AG04450 (cell line): ENCODE data around the gene SHTN1. TPM values are rescaled to one million over a fixed set of nuclear protein-coding genes. Genes with fewer than 3 reads are reported as not detected.

Source experiments
- CTCF ChIA-PET: fragments of 300-600, 350-600 bp; formaldehyde crosslinking; extraction: SDS; loops from one replicate; lab custom pipeline; 2022; ENCODE audit warnings: antibody characterized with exemption, inconsistent platforms; lab: Charles Lee
- POLR2A ChIA-PET: fragments of 350-600 bp; formaldehyde crosslinking; extraction: SDS; loops from one replicate; lab custom pipeline; 2021; ENCODE audit warnings: antibody characterized with exemption, inconsistent platforms; lab: Yijun Ruan, JAX
- DNase-seq: peaks from one replicate; pipeline ENCODE4 v3.0.0-alpha.2; 2011; ENCODE audit warnings: low read depth, low spot score
- H3K27ac ChIP-seq: one replicate; pipeline ENCODE4 v1.5.1; 2012; ENCODE audit warnings: low read depth, low read length, control low read depth
- H3K27me3 ChIP-seq: one replicate; pipeline ENCODE4 v1.6.0; 2012; ENCODE audit warnings: low read length; ENCODE audit not compliant: control insufficient read depth, insufficient read depth
- H3K4me3 ChIP-seq: 2 replicates; pipeline ENCODE4 v1.5.1; 2011; ENCODE audit warnings: mild to moderate bottlenecking, low read depth, low read length, control low read depth
- H3K9me3 ChIP-seq: 2 replicates; pipeline ENCODE4 v1.5.1; 2012; ENCODE audit warnings: low read length; ENCODE audit not compliant: control insufficient read depth, insufficient read depth
- polyA plus RNA-seq: library from polyadenylated mRNA; depleted of rRNA; stranded (reverse); fragments of >200 nt; gene quantifications from 2 replicates; pipeline ENCODE4 v1.2.3, GENCODE V29; 2011
- TF ChIP-seq, protein P1 (sequence below): IDR thresholded peaks from 2 replicates; pipeline ENCODE4 v1.5.1; 2011; ENCODE audit warnings: low read depth, low read length, control low read depth, inconsistent platforms

The SHTN1 gene
- polyA plus RNA-seq, 1 experiment: 9.9 TPM

DNA sequence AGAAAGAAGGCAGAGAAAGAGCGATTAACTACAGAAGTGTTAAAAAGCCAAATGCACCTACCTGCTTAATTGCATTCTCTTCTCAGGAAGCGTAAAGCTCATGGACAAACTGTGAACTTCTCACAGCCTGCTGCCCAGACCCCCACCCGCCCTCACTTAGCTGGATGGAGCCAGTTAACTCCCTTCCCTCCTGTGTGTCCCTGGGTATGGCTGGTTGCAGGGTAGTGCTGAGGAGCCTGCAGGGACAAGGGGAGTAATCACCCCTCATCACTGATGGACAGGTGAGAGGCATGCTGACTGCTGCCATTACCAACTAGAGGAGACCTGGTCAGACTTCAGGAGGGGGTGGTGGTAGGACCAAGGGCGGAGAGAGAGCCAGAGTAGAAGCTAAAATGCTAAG is 118.2 kb downstream of the SHTN1 start:
- POLR2A ChIA-PET: no interaction called here

DNA sequence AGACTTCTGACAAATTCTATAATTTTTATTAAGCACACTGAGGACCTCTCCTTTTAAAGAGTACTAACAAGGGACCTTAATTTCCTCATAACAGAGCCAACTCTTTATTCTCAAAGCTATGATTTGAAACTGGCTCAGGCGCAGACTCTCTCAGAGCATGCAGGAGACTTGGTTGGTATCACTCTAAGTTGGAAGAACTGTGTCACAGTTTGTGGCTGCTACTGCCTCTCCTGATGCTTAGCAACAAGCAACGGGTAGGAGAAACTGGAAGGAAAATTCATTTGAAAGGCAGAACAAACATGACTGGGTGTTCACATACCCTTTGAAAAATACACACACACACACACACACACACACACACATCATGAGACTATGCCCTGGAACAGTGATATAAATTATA is 122.3 kb downstream of the SHTN1 start:
- TF ChIP-seq, protein P1, sequence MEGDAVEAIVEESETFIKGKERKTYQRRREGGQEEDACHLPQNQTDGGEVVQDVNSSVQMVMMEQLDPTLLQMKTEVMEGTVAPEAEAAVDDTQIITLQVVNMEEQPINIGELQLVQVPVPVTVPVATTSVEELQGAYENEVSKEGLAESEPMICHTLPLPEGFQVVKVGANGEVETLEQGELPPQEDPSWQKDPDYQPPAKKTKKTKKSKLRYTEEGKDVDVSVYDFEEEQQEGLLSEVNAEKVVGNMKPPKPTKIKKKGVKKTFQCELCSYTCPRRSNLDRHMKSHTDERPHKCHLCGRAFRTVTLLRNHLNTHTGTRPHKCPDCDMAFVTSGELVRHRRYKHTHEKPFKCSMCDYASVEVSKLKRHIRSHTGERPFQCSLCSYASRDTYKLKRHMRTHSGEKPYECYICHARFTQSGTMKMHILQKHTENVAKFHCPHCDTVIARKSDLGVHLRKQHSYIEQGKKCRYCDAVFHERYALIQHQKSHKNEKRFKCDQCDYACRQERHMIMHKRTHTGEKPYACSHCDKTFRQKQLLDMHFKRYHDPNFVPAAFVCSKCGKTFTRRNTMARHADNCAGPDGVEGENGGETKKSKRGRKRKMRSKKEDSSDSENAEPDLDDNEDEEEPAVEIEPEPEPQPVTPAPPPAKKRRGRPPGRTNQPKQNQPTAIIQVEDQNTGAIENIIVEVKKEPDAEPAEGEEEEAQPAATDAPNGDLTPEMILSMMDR: no peak
- no peak overlapping the region for H3K4me3 ChIP-seq

More for the DNA sequence above, 118.2 kb downstream of the SHTN1 start:
- no peak for DNase-seq
- CTCF ChIA-PET: interaction anchor here (1.0 to 1.2 kb wide), 2 partner anchors 205 to 288 kb away, joined by 3 read pairs; no protein-coding TSS in a partner anchor
- H3K4me3 ChIP-seq: no peak overlapping the region
- no peak overlapping the region for H3K27ac ChIP-seq
- H3K9me3 ChIP-seq: no peaks in the 10 kb centered on the region; the same call in 1 of the 2 replicates
- TF ChIP-seq, protein P1: no peak
- no peaks in the 10 kb centered on the region for H3K27me3 ChIP-seq

DNA sequence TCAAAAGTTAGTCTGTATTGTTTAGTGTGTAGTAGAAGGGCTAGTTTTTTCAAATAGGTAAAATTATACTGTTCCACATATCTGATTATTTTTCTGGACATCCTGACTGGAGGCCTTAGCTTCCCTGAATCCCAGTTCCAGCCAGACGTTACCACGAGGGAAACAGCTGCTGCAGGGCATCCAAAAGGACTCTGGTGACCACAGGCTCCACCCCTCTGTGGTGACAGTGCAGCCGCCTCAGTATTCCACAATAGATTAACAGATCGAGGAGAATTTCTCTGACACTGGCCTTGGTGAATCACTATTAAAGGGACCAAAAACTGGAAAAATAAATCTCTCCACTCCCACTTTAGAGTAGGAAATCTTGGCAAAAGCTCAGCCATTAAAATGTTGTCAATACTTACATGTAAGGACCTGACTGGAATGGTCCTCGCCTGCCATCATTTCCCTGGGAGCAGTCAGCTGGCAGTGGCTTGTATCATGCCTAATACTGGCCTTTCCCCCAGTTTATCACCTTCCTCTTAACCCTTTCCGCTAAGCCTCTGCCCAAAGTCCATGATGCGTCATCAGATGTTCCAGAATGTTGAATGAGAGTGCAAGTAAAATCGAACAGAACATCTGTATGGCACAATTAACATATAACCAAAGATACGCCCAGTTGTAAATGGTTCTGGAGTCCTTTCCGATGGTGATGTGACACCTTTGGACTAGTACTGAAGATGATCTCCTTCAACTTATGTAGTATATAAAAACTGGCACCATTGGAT is 124.1 kb downstream of the SHTN1 start:
- Histone ChIP-seq H3K4me3 (no peak overlapping the region), H3K9me3 (no peaks in the 10 kb centered on the region), H3K27me3 (peaks cover 4% of the 10 kb centered on the region), H3K27ac (no peak overlapping the region)
- DNase-seq: no peak
- TF ChIP-seq, protein P1: no peak
- ChIA-PET CTCF (no interaction called here), POLR2A (no interaction called here)

More for the DNA sequence above, 122.3 kb downstream of the SHTN1 start:
- DNase-seq: no peak
- ChIA-PET CTCF (no interaction called here), POLR2A (no interaction called here)
- Histone ChIP-seq H3K9me3 (no peaks in the 10 kb centered on the region; the same call in 1 of the 2 replicates), H3K27ac (no peak overlapping the region), H3K27me3 (no peaks in the 10 kb centered on the region)

GRCh38 chr10:116879817-116880216 is 125.2 kb downstream of the SHTN1 start:
- POLR2A ChIA-PET: no interaction called here

GRCh38 chr10:116878123-116878522 is 126.9 kb downstream of the SHTN1 start:
- H3K27me3 ChIP-seq: peaks cover 5% of the 10 kb centered on the region
- TF ChIP-seq, protein P1: no peak
- H3K9me3 ChIP-seq: no peaks in the 10 kb centered on the region
- CTCF ChIA-PET: interaction anchor here (0.5 kb wide), 1 partner anchor 22 kb away, joined by 4 read pairs; no protein-coding TSS in a partner anchor
- H3K27ac ChIP-seq: no peak overlapping the region
- H3K4me3 ChIP-seq: no peak overlapping the region
- no peak for DNase-seq
- POLR2A ChIA-PET: no interaction called here

More at GRCh38 chr10:116879817-116880216, 125.2 kb downstream of the SHTN1 start:
- CTCF ChIA-PET: no interaction called here
- H3K4me3 ChIP-seq: no peak overlapping the region
- DNase-seq: no peak
- peaks cover 5% of the 10 kb centered on the region for H3K27me3 ChIP-seq
- H3K27ac ChIP-seq: no peak overlapping the region
- H3K9me3 ChIP-seq: no peaks in the 10 kb centered on the region
- TF ChIP-seq, protein P1: no peak
